ENCODE measurements around the gene DEFB115.
"Not testable (repeated sequence)": the region's sequence is repeated elsewhere in the genome, so short reads cannot be mapped to it uniquely, and the experiment has no call there.

The DEFB115 gene, protein sequence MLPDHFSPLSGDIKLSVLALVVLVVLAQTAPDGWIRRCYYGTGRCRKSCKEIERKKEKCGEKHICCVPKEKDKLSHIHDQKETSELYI

DNA sequence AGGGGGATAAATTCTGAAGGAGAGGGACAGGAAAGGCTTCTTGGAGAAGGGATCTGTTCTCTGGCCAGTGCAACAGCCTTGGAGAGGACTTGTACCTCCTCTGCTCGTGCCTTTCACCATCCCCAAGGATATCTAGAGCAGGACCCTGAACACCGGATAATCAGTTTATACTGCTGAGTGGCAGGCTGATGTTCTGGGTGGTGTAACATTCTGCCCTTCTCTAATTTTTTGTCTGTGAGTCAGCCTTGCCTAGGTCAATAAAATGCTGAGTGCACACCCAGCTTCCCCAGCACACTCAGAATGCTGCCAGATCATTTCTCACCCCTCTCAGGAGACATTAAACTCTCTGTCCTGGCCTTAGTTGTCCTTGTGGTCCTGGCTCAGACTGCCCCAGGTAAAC, at the start of gene DEFB115:
Gene DEFB115 (plus strand): TSS at position 301 of the 400 bp plus-strand sequence. CDS start 0 bp downstream, at position 301.
- no peak for DNase-seq (ENCODE audit: low spot score)

DNA sequence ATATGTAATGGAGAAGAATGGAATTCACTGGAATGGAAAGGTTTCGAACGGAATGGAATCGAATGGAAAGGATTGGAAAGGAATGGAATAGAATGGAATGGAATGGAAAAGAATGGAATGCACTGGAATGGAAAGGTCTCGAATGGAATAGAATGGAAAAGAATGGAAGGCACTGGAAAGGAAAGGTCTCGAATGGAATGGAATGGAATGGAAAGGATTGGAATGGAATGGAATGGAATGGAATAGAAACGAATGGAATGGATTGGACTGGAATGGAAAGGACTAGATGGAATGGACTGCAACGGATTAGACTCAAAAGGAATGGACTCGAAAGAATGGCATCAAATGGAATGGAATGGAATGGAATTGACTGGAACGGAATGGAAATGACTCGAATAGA, 20.5 kb upstream of the DEFB115 start:
- DNase-seq (ENCODE audit: low spot score): no peak

DNA sequence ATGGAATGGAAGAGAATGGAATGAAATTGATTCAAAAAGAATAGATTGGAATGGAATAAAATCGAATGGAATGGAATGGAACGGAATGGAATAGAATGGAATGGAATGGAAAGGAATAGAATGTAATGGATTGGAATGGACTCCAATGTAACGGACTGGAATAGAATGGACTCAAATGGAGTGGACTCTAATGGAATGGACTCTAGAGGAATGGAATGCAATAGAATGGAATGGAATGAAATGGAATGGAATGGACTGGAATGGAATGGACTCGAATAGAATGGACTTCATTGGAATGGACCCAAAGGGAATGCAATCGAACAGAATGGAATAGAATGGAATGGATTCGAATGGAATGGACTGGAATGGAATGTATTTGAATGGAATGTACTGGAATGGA, 19.7 kb upstream of the DEFB115 start:
- no peak for DNase-seq (ENCODE audit: low spot score)

DNA sequence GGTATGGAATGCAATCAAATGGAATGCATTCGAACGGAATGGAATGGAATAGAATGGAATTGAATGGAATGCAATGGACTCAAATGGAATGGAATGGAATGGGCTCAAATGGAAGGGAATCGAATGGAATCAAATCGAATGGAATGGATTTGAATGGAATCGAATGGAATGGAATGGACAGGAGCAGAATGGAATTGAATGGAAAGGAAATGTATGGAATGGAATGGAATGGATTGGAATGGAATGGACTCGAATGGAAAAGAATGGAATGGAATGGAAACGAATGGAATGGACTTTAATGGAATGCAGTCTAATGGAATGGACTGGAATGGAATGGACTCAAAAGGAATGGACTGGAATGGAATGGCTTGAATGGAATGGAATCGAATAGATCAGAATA, 18.3 kb upstream of the DEFB115 start:
- no peak for DNase-seq (ENCODE audit: low spot score)

GRCh38 chr20:31256959-31257358, 505 bp upstream of the DEFB115 start:
- DNase-seq (ENCODE audit: low spot score): no peak

DNA sequence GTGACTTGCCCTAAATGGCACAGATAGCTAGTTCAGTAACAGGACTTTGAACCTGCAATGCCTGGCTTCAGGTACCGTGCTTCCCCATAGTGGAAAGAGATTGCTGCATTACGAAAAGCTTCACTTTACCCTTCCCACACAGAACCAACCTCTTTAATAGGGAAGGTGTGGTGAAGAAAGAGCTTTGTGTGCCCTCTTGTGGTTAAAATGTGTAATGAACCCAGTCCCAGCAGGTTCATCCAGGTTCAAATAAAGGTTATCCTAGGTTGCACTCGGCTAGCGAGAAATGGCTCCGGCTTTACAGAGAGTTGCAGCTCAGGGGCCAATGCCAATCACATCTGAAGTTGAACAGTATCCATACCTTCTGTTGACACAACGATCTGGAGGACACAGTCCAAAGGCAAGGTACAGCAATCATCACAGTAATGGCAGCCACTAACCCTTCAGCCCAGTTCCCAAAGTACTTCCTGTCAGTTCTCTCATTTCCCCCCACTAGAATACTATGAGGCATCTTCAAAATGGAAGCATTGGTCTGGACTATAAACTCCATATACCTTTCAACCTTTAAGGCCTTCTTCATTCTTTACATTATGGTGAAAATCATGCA, 3.0 kb downstream of the DEFB115 start:
- DNase-seq (ENCODE audit: low spot score): no peak

DNA sequence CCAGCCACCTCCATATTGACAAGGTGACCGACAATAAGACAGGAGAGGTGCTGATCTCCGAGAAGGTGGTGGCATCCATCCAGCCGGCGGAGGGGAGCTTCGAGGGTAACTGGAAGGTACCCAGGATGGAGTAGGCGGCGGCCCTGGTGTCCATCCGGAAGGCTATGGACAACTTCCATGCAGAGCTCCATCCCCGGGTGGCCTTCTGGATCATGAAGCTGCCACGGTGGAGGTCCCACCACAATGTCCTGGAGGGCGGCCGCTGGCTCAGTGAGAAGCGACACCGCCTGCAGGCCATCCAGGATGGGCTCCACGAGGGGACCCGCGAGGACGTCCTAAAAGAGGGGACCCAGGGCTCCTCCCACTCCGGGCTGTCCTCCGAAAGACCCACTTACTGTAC, 17.0 kb downstream of the DEFB115 start:
- no peak for DNase-seq (ENCODE audit: low spot score)

DNA sequence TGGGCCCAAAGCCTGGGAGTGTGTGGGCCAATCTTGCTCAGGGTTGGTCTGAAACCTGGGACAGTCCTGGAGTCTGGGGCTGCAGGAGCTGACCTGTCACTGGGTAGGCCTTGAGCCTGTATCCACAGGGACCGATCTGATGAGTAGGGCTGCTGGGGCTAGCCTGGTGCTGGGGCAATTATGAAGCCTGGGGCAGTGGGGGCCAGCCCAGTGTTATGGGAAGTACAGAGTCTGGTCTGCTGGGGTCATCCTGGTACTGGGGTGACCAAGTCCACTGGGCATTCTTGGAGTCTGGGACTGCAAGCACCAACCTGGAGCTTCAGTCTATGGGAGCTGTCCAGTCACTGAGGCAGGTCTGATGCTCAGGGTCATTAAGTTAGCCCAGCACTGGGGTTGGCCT, 20.7 kb downstream of the DEFB115 start:
- no peak for DNase-seq (ENCODE audit: low spot score)

GRCh38 chr20:31284964-31285363, 27.5 kb downstream of the DEFB115 start:
- DNase-seq (ENCODE audit: low spot score): not testable (repeated sequence)

DNA sequence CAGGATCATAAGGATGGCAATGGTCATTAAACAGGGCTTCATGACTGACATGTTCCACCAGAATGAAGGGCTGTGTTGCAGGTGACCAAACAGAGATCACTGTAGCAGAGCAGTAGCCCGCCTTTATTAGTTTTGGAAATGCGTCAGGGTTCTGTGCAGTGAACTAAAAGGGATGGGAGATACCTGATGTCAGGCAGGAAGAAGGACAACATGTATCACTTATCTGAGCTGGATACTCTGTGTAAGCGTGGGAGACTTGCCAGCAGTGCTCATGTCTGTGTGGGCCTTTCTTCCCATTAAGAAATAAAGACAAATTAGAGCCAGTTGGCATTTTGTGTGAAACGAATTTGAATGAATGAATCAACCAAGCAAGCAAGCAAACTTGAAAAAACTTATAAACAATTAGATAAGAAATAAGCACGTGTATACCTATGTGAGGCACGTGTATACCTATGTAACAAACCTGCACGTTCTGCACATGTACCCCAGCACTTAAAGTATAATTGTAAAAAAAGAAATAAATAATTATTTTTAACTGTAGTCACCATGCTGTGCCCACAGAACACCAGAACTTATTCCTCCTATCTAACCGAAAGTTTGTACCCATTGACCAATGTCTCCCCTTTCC, 51.2 kb downstream of the DEFB115 start, which contains the start of gene DEFB116:
Gene DEFB116 (minus strand): TSS at position 51 of the 628 bp plus-strand sequence. CDS start 0 bp downstream, at position 51.
- no peak for DNase-seq (ENCODE audit: low spot score)
